WTC11 (cell line): ENCODE results near the gene THSD7B. TPM values are rescaled to one million over a fixed set of nuclear protein-coding genes. Genes with fewer than 3 reads are reported as not detected.

ENCODE experiments used
- ATAC-seq: fragments of 200-7000 bp; cut with Tn5 transposase; 2 replicates; pipeline ENCODE4 v1.10.0; 2021; ENCODE audit warnings: mild to moderate bottlenecking, moderate library complexity
- Bru-seq: library from RNA; stranded (reverse); fragments of 400-500 nt; gene quantifications from one replicate; lab custom pipeline; 2021; lab: Mats Ljungman, UMichigan
- CTCF ChIA-PET: fragments of 300-600 bp; sonication (Branson Sonifier 250); formaldehyde crosslinking; loops from one replicate; lab custom pipeline; 2021; ENCODE audit warnings: antibody characterized with exemption; lab: Charles Lee
- POLR2A ChIA-PET: fragments of 350-600 bp; sonication (Branson Sonifier 250); formaldehyde crosslinking; loops from one replicate; lab custom pipeline; 2021; ENCODE audit warnings: antibody characterized with exemption; lab: Charles Lee
- DNase-seq: peaks from one replicate; pipeline ENCODE4 v3.0.0; 2021; ENCODE audit warnings: low spot score
- H3K27ac Mint-ChIP-seq: 2 replicates; pipeline ENCODE4 v1.8.0; 2021; ENCODE audit warnings: mixed read lengths
- H3K27me3 Mint-ChIP-seq: 2 replicates; pipeline ENCODE4 v1.8.0; 2021; ENCODE audit warnings: low read depth, mild to moderate bottlenecking, moderate library complexity, mixed read lengths
- H3K36me3 Mint-ChIP-seq: 2 replicates; pipeline ENCODE4 v1.8.0; 2021; ENCODE audit warnings: mixed read lengths
- H3K4me1 Mint-ChIP-seq: 2 replicates; pipeline ENCODE4 v1.8.0; 2022; ENCODE audit warnings: mixed read lengths
- H3K4me3 Mint-ChIP-seq: 2 replicates; pipeline ENCODE4 v1.8.0; 2021; ENCODE audit warnings: mild to moderate bottlenecking, moderate library complexity, mixed read lengths
- H3K9me3 Mint-ChIP-seq: 2 replicates; pipeline ENCODE4 v1.8.0; 2021; ENCODE audit warnings: mixed read lengths
- FOXJ3 ChIP-seq: sonication (generic); formaldehyde crosslinking; IDR thresholded peaks from 2 replicates; pipeline ENCODE4 v1.9.0; 2021; ENCODE audit warnings: missing genetic modification reagents, mild to moderate bottlenecking, borderline replicate concordance
- HMGA2 ChIP-seq: fragments of 250-450 bp; sonication (Bioruptor Pico); IDR thresholded peaks from 2 replicates; pipeline ENCODE4 v1.4.0; 2021; ENCODE audit warnings: mild to moderate bottlenecking, moderate library complexity
- MYBL2 ChIP-seq: sonication (generic); formaldehyde crosslinking; IDR thresholded peaks from 2 replicates; pipeline ENCODE4 v1.8.1; 2023; ENCODE audit warnings: mild to moderate bottlenecking, moderate library complexity, missing genetic modification reagents
- NFATC4 ChIP-seq: fragments of 250-450 bp; sonication (Bioruptor Pico); IDR thresholded peaks from 2 replicates; pipeline ENCODE4 v1.9.0; 2021; ENCODE audit warnings: mild to moderate bottlenecking
- NFYB ChIP-seq: sonication (generic); formaldehyde crosslinking; conservative IDR thresholded peaks from 2 replicates; pipeline ENCODE4 v1.8.0; 2022; ENCODE audit warnings: low read depth, missing genetic modification reagents
- NR3C1 ChIP-seq: sonication (generic); formaldehyde crosslinking; conservative IDR thresholded peaks from 2 replicates; pipeline ENCODE4 v1.8.1; 2023; ENCODE audit warnings: low read depth, mild to moderate bottlenecking, missing genetic modification reagents
- PRRX2 ChIP-seq: fragments of 250-450 bp; sonication (Bioruptor Pico); IDR thresholded peaks from 2 replicates; pipeline ENCODE4 v1.8.0; 2021; ENCODE audit warnings: mild to moderate bottlenecking
- SMAD4 ChIP-seq: sonication (generic); formaldehyde crosslinking; IDR thresholded peaks from 2 replicates; pipeline ENCODE4 v1.8.0; 2022; ENCODE audit warnings: mild to moderate bottlenecking, missing genetic modification reagents
- ZNF121 ChIP-seq: sonication (generic); formaldehyde crosslinking; IDR thresholded peaks from 2 replicates; pipeline ENCODE4 v1.8.0; 2023; ENCODE audit warnings: missing genetic modification reagents
- ZNF263 ChIP-seq: sonication (generic); formaldehyde crosslinking; IDR thresholded peaks from 2 replicates; pipeline ENCODE4 v1.8.1; 2022; ENCODE audit warnings: low read depth, mild to moderate bottlenecking, moderate library complexity, missing genetic modification reagents
- ZNF396 ChIP-seq: fragments of 250-450 bp; sonication (Bioruptor Pico); IDR thresholded peaks from 2 replicates; pipeline ENCODE4 v1.8.0; 2021; ENCODE audit warnings: mild to moderate bottlenecking, moderate library complexity, borderline replicate concordance
- ZNF423 ChIP-seq: fragments of 250-450 bp; sonication (Bioruptor Pico); IDR thresholded peaks from 2 replicates; pipeline ENCODE4 v2.1.2; 2022; ENCODE audit warnings: mild to moderate bottlenecking, moderate library complexity
- long read RNA-seq, 3 experiments: library from RNA in 1 of 3; library from capped mRNA in 1 of 3; library from polyadenylated mRNA in 1 of 3; unstranded in 2 of 3; stranded (forward) in 1 of 3; transcript quantifications; one replicate each; pipeline ENCODE4 v2.0.0, GENCODE V29; 2021
- total RNA-seq: library from RNA; stranded (reverse); gene quantifications from 3 replicates; pipeline ENCODE4 v1.2.3, GENCODE V29; 2021
- TF ChIP-seq, protein P1 (sequence below): sonication (generic); formaldehyde crosslinking; IDR thresholded peaks from 2 replicates; pipeline ENCODE4 v1.8.0; 2023; ENCODE audit warnings: missing genetic modification reagents
- TF ChIP-seq, protein P2 (sequence below): sonication (generic); formaldehyde crosslinking; IDR thresholded peaks from 2 replicates; pipeline ENCODE4 v1.8.0; 2022; ENCODE audit warnings: mild to moderate bottlenecking, missing genetic modification reagents
- TF ChIP-seq, protein P3 (sequence below): sonication (generic); formaldehyde crosslinking; IDR thresholded peaks from 2 replicates; pipeline ENCODE4 v1.8.0; 2023; ENCODE audit warnings: mild to moderate bottlenecking, missing genetic modification reagents
- TF ChIP-seq, protein P4 (sequence below): fragments of 250-450 bp; sonication (Bioruptor Pico); IDR thresholded peaks from 2 replicates; pipeline ENCODE4 v1.9.0; 2021; ENCODE audit warnings: mild to moderate bottlenecking
- TF ChIP-seq, protein P5 (sequence below): fragments of 250-450 bp; sonication (Bioruptor Pico); IDR thresholded peaks from 2 replicates; pipeline ENCODE4 v1.9.0; 2021; ENCODE audit warnings: mild to moderate bottlenecking, borderline replicate concordance

Gene THSD7B, protein sequence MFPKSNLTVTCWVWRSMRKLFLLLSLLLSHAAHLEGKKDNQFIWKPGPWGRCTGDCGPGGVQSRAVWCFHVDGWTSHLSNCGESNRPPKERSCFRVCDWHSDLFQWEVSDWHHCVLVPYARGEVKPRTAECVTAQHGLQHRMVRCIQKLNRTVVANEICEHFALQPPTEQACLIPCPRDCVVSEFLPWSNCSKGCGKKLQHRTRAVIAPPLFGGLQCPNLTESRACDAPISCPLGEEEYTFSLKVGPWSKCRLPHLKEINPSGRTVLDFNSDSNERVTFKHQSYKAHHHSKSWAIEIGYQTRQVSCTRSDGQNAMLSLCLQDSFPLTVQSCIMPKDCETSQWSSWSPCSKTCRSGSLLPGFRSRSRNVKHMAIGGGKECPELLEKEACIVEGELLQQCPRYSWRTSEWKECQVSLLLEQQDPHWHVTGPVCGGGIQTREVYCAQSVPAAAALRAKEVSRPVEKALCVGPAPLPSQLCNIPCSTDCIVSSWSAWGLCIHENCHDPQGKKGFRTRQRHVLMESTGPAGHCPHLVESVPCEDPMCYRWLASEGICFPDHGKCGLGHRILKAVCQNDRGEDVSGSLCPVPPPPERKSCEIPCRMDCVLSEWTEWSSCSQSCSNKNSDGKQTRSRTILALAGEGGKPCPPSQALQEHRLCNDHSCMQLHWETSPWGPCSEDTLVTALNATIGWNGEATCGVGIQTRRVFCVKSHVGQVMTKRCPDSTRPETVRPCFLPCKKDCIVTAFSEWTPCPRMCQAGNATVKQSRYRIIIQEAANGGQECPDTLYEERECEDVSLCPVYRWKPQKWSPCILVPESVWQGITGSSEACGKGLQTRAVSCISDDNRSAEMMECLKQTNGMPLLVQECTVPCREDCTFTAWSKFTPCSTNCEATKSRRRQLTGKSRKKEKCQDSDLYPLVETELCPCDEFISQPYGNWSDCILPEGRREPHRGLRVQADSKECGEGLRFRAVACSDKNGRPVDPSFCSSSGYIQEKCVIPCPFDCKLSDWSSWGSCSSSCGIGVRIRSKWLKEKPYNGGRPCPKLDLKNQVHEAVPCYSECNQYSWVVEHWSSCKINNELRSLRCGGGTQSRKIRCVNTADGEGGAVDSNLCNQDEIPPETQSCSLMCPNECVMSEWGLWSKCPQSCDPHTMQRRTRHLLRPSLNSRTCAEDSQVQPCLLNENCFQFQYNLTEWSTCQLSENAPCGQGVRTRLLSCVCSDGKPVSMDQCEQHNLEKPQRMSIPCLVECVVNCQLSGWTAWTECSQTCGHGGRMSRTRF (N-terminal part only)
- total RNA-seq (2.9 to 3.7 TPM (median 3.1 TPM) in 3 replicates), Bru-seq, nascent RNA (percentile 36 among the genes with signal in this experiment)
- long read RNA-seq, experiment 1, partial matches to known transcripts = 1 of 5 reads
- long read RNA-seq, experiment 1, other reads (novel, unspliced or antisense) = 4 of 5 reads
- long read RNA-seq, experiment 2 = 0 reads
- long read RNA-seq, experiment 3, partial matches to known transcripts = 0 of 1 reads
- long read RNA-seq, experiment 3, other reads (novel, unspliced or antisense) = 1 of 1 reads

DNA sequence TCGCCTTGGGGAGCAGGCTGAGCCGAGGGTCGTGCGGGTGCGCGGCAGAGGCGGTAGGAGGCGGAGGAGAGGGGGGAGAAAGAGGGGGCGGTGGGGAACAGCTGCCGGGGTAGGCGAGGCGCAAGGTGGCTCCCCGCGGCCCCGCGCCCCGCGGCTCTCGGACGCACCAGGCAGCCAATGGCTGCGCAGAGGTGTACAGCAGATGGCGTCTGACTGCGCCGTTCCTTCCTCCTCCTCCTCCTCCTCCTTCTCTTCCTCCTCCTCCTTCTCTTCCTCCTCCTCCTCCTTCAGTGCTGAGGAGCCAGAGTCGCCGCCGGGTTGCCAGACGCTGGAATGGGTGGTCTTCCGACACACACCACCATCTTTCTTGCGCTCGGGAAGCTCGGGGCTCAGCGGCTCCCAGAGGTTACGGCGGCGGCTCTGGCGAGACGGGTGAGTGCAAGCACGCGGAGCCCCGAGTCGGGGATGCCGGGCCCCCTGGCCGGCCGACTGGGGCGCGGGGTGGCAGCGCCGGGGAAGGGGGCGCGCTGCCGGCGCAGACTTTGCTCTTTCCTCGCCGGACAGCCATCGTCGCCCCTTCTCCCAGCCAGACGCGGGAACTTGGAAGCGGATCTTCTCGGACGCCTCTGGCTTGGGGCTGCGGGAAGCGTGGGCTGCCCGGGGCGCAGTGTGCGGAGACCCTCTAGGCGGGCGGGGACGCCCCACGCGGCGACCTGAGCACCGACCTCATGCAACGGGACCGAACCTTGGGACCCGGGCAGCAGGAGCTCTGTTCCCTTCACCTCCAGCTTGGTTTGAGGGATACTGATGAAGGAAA, at the start of gene THSD7B:
Gene THSD7B, plus strand, starts transcription at position 290 of the 817 bp plus-strand sequence. CDS start 116,634 bp downstream, outside the sequence.
- Mint-ChIP-seq H3K4me1 (peaks cover 18% of the 10 kb centered on the region), H3K27ac (no peak within 1 kb of the TSS), H3K9me3 (no peaks in the 10 kb centered on the region), H3K27me3 (peaks cover 74% of the 10 kb centered on the region), H3K4me3 (peak within 1 kb of the TSS; percentile 87), H3K36me3 (no peaks in the 10 kb centered on the region)
- TF ChIP-seq PRRX2 (CRISPR knock-in tag) = no peak
- TF ChIP-seq NFYB (CRISPR knock-in tag) = peak; percentile 34; the same call in 1 of the 2 replicates
- TF ChIP-seq ZNF423 (CRISPR knock-in tag) = peak; percentile 59; the same call in 1 of the 2 replicates
- TF ChIP-seq, protein P1, sequence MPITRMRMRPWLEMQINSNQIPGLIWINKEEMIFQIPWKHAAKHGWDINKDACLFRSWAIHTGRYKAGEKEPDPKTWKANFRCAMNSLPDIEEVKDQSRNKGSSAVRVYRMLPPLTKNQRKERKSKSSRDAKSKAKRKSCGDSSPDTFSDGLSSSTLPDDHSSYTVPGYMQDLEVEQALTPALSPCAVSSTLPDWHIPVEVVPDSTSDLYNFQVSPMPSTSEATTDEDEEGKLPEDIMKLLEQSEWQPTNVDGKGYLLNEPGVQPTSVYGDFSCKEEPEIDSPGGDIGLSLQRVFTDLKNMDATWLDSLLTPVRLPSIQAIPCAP = no peak
- TF ChIP-seq, protein P2, sequence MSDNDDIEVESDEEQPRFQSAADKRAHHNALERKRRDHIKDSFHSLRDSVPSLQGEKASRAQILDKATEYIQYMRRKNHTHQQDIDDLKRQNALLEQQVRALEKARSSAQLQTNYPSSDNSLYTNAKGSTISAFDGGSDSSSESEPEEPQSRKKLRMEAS (CRISPR knock-in tag) = peak; percentile 26; the same call in 1 of the 2 replicates
- 0 out of 2 replicates have a peak, but pooled peaks have one; percentile 26 for TF ChIP-seq MYBL2 (CRISPR knock-in tag)
- TF ChIP-seq, protein P3, sequence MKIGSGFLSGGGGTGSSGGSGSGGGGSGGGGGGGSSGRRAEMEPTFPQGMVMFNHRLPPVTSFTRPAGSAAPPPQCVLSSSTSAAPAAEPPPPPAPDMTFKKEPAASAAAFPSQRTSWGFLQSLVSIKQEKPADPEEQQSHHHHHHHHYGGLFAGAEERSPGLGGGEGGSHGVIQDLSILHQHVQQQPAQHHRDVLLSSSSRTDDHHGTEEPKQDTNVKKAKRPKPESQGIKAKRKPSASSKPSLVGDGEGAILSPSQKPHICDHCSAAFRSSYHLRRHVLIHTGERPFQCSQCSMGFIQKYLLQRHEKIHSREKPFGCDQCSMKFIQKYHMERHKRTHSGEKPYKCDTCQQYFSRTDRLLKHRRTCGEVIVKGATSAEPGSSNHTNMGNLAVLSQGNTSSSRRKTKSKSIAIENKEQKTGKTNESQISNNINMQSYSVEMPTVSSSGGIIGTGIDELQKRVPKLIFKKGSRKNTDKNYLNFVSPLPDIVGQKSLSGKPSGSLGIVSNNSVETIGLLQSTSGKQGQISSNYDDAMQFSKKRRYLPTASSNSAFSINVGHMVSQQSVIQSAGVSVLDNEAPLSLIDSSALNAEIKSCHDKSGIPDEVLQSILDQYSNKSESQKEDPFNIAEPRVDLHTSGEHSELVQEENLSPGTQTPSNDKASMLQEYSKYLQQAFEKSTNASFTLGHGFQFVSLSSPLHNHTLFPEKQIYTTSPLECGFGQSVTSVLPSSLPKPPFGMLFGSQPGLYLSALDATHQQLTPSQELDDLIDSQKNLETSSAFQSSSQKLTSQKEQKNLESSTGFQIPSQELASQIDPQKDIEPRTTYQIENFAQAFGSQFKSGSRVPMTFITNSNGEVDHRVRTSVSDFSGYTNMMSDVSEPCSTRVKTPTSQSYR = no peak
- TF ChIP-seq, protein P4, sequence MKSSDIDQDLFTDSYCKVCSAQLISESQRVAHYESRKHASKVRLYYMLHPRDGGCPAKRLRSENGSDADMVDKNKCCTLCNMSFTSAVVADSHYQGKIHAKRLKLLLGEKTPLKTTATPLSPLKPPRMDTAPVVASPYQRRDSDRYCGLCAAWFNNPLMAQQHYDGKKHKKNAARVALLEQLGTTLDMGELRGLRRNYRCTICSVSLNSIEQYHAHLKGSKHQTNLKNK = no peak
- TF ChIP-seq HMGA2 (CRISPR knock-in tag) = no peak
- peak; percentile 87 for TF ChIP-seq ZNF263 (CRISPR knock-in tag)
- ChIA-PET POLR2A (no interaction called here), CTCF (interaction anchor here (0.6 to 1.6 kb wide), 3 partner anchors 29 to 341 kb away, joined by 5 to 6 read pairs (median 5); no protein-coding TSS in a partner anchor)
- ATAC-seq = peak; percentile 31
- peak; percentile 29 for DNase-seq

DNA sequence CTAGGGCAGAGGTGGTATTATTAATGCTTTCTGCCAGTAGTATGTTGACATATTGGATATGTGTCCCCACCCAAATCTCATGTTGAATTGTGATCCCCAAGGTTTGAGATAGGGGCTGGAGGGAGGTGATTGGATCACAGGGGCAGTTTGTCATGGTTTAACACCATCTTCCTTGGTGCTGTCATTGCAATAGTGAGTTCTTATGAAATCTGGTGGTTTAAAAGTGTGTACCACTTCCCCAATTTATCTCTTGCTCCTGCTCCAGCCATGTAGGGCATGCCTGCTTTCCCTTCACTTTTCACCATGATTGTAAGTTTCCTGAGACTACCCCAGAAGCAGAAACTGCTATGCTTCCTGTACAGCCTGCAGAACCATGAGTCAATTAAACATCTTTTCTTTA, 47.1 kb upstream of the THSD7B start:
- Mint-ChIP-seq H3K36me3 (no peaks in the 10 kb centered on the region), H3K4me1 (no peaks in the 10 kb centered on the region), H3K27me3 (no peaks in the 10 kb centered on the region), H3K27ac (no peak overlapping the region), H3K9me3 (0 out of 2 replicates have a peak, but pooled peaks cover 3% of the 10 kb centered on the region), H3K4me3 (no peak overlapping the region)
- DNase-seq (no peak), ATAC-seq (no peak)
- ChIA-PET POLR2A (no interaction called here), CTCF (no interaction called here)
- TF ChIP-seq ZNF396 (CRISPR knock-in tag) = no peak
- TF ChIP-seq, protein P5, sequence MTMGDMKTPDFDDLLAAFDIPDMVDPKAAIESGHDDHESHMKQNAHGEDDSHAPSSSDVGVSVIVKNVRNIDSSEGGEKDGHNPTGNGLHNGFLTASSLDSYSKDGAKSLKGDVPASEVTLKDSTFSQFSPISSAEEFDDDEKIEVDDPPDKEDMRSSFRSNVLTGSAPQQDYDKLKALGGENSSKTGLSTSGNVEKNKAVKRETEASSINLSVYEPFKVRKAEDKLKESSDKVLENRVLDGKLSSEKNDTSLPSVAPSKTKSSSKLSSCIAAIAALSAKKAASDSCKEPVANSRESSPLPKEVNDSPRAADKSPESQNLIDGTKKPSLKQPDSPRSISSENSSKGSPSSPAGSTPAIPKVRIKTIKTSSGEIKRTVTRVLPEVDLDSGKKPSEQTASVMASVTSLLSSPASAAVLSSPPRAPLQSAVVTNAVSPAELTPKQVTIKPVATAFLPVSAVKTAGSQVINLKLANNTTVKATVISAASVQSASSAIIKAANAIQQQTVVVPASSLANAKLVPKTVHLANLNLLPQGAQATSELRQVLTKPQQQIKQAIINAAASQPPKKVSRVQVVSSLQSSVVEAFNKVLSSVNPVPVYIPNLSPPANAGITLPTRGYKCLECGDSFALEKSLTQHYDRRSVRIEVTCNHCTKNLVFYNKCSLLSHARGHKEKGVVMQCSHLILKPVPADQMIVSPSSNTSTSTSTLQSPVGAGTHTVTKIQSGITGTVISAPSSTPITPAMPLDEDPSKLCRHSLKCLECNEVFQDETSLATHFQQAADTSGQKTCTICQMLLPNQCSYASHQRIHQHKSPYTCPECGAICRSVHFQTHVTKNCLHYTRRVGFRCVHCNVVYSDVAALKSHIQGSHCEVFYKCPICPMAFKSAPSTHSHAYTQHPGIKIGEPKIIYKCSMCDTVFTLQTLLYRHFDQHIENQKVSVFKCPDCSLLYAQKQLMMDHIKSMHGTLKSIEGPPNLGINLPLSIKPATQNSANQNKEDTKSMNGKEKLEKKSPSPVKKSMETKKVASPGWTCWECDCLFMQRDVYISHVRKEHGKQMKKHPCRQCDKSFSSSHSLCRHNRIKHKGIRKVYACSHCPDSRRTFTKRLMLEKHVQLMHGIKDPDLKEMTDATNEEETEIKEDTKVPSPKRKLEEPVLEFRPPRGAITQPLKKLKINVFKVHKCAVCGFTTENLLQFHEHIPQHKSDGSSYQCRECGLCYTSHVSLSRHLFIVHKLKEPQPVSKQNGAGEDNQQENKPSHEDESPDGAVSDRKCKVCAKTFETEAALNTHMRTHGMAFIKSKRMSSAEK (CRISPR knock-in tag) = no peak
- TF ChIP-seq ZNF121 (CRISPR knock-in tag) = no peak
- TF ChIP-seq SMAD4 (CRISPR knock-in tag) = no peak
- TF ChIP-seq HMGA2 (CRISPR knock-in tag) = no peak
- no peak for TF ChIP-seq NFATC4
- no peak for TF ChIP-seq FOXJ3
- no peak for TF ChIP-seq NR3C1 (CRISPR knock-in tag)
